Motor neuron (in vitro differentiated cells): ENCODE measurements around the gene ADGRB2. TPM values are rescaled to one million over a fixed set of nuclear protein-coding genes. Genes with fewer than 3 reads are reported as not detected.

Experiments
- ATAC-seq, 8 experiments: fragments of 200-7000 bp; cut with Tn5 transposase; replicated peaks in 6 of 8; 2 replicates each; pipeline ENCODE4 v1.8.0; 2021; ENCODE audit warnings: mild to moderate bottlenecking in 8 of 8, moderate library complexity in 8 of 8
- H3K27ac ChIP-seq, 2 donors: fragments of 250-450 bp; sonication (Bioruptor Pico); 2 replicates each; pipeline ENCODE4 v1.9.0; 2021; ENCODE audit warnings: antibody characterized with exemption in 2 of 2, mild to moderate bottlenecking in 2 of 2, moderate library complexity in 1 of 2
- H3K4me1 ChIP-seq, 2 donors: fragments of 250-450 bp; sonication (Bioruptor Pico); replicated peaks in 1 of 2; 2 replicates each; pipeline ENCODE4 v1.6.1; 2021; ENCODE audit warnings: antibody characterized with exemption in 2 of 2, mild to moderate bottlenecking in 2 of 2, moderate library complexity in 1 of 2
- H3K4me3 ChIP-seq, 5 donors: fragments of 250-450 bp; sonication (Bioruptor Pico); 2 replicates each; pipeline ENCODE4 v1.9.0; 2021; ENCODE audit warnings: antibody characterized with exemption in 5 of 5, mild to moderate bottlenecking in 5 of 5, moderate library complexity in 4 of 5
- WGBS, 10 experiments: fragments of 450-650 bp; shearing (Covaris generic); methylation state at CpG; one replicate each; pipeline ENCODE4 v1.0.0; 2022; 5-methylcytosine and 5-hydroxymethylcytosine counted together
- in situ Hi-C, 9 experiments: fragments of 400-800 bp; cut with MboI; loops; one replicate each; pipeline ENCODE4 v1.15.0; 2021; ENCODE audit warnings: low sequenced_read_pairs in 9 of 9, low pct_unique_long_range_greater_than_20kb in 2 of 9; ENCODE audit not compliant: unreplicated experiment in 9 of 9
- total RNA-seq, 8 experiments: library from RNA; unstranded; fragments of 300-600 nt; gene quantifications; 2 replicates each; pipeline versions ENCODE4 v1.2.3 to v1.2.4, GENCODE V29; 2022

Gene ADGRB2
- total RNA-seq, 8 experiments from 2014 or later: 3.7 to 60.2 (median 35.4) TPM

- Histone ChIP-seq H3K4me1 (peaks cover 14 to 16% of the 10 kb centered on the region in 2 donors), H3K27ac (no peak overlapping the region), H3K4me3 (no peak overlapping the region)
- peak in 5 of 8 experiments; percentile 53 to 66 (median 65) for ATAC-seq
- WGBS, 10 experiments: 0 to 83% (median 63%) methylated on average over 1 to 10 of the region's 12 CpGs; no CpG with 5 or more reads in 2 of the 10 experiments
- in situ Hi-C loops: no loop called here
These were observed 69.8 kb downstream of the ADGRB2 start for GRCh38 chr1:31694069-31694963.

GRCh38 chr1:31693231-31693630 lies 70.9 kb downstream of the ADGRB2 start:
- ATAC-seq: no peak
- Histone ChIP-seq H3K27ac (no peak overlapping the region), H3K4me3 (no peak overlapping the region), H3K4me1 (peaks cover 14 to 16% of the 10 kb centered on the region in 2 donors)
- 54 to 90% (median 77%) methylated on average over 3 to 5 of the region's 10 CpGs; no CpG with 5 or more reads in 6 of the 10 experiments for WGBS, 10 experiments
- in situ Hi-C loops: no loop called here

- 77 to 100% (median 82%) methylated on average over 1 to 7 of the region's 11 CpGs; no CpG with 5 or more reads in 5 of the 10 experiments for whole genome bisulfite sequencing, 10 experiments
- H3K4me1 ChIP-seq: peaks cover 14 to 16% of the 10 kb centered on the region in 2 donors
These were observed 72.2 kb downstream of the ADGRB2 start for GRCh38 chr1:31691951-31692350.

GRCh38 chr1:31691446-31691845 lies 72.7 kb downstream of the ADGRB2 start:
- no peak overlapping the region for H3K4me3 ChIP-seq
- WGBS, 10 experiments: 67 to 68% methylated on average over 1 to 3 of the region's 4 CpGs; no CpG with 5 or more reads in 8 of the 10 experiments
- H3K27ac ChIP-seq: no peak overlapping the region
- in situ Hi-C loops: no loop called here
- ATAC-seq: no peak
- peaks cover 14 to 16% of the 10 kb centered on the region in 2 donors for H3K4me1 ChIP-seq

More at GRCh38 chr1:31691951-31692350, 72.2 kb downstream of the ADGRB2 start:
- ATAC-seq: no peak
- in situ Hi-C loops: no loop called here
- Histone ChIP-seq H3K4me3 (no peak overlapping the region), H3K27ac (no peak overlapping the region)

- 43 to 96% (median 80%) methylated on average over 1 to 9 of the region's 10 CpGs; no CpG with 5 or more reads in 3 of the 10 experiments for WGBS, 10 experiments
- in situ Hi-C loops: no loop called here
These were observed 73.2 kb downstream of the ADGRB2 start for GRCh38 chr1:31690921-31691320.

GRCh38 chr1:31689854-31690253 lies 74.3 kb downstream of the ADGRB2 start:
- peak in 2 of 8 experiments; percentile 90 to 95 for ATAC-seq
- 0 to 100% (median 83%) methylated on average over 1 to 6 of the region's 6 CpGs; no CpG with 5 or more reads in 3 of the 10 experiments for WGBS, 10 experiments
- Histone ChIP-seq H3K4me1 (peaks cover 14% of the 10 kb centered on the region in 2 donors), H3K27ac (no peak overlapping the region), H3K4me3 (no peak overlapping the region)
- in situ Hi-C loops: no loop called here

More at GRCh38 chr1:31690921-31691320, 73.2 kb downstream of the ADGRB2 start:
- H3K4me1 ChIP-seq: peaks cover 14 to 16% of the 10 kb centered on the region in 2 donors
- no peak for ATAC-seq
- H3K27ac ChIP-seq: no peak overlapping the region
- no peak overlapping the region for H3K4me3 ChIP-seq

- H3K4me3 ChIP-seq: no peak overlapping the region
- WGBS, 10 experiments: 0 to 100% (median 37%) methylated on average over 1 to 2 of the region's 2 CpGs; no CpG with 5 or more reads in 5 of the 10 experiments
- ATAC-seq: peak in 4 of 8 experiments; percentile 20 to 45 (median 35)
- peaks cover 9% of the 10 kb centered on the region in 2 donors for H3K4me1 ChIP-seq
- no peak overlapping the region for H3K27ac ChIP-seq
- in situ Hi-C loops: no loop called here
These were observed 74.8 kb downstream of the ADGRB2 start for GRCh38 chr1:31689379-31689778.

GRCh38 chr1:31688233-31688918 lies 75.8 kb downstream of the ADGRB2 start:
- WGBS, 10 experiments: 58 to 93% (median 83%) methylated on average over 1 to 7 of the region's 8 CpGs; no CpG with 5 or more reads in 3 of the 10 experiments
- in situ Hi-C loops: no loop called here
- no peak for ATAC-seq
- Histone ChIP-seq H3K27ac (no peak overlapping the region), H3K4me3 (no peak overlapping the region), H3K4me1 (no peaks in the 10 kb centered on the region)

GRCh38 chr1:31687601-31688000 lies 76.5 kb downstream of the ADGRB2 start:
- WGBS, 10 experiments: 70 to 83% (median 76%) methylated on average over 1 to 3 of the region's 8 CpGs; no CpG with 5 or more reads in 5 of the 10 experiments

GRCh38 chr1:31685795-31686194 lies 78.3 kb downstream of the ADGRB2 start:
- 62 to 100% (median 81%) methylated on average over 1 to 5 of the region's 8 CpGs; no CpG with 5 or more reads in 3 of the 10 experiments for WGBS, 10 experiments
- H3K4me1 ChIP-seq: no peaks in the 10 kb centered on the region
- no peak for ATAC-seq
- no peak overlapping the region for H3K27ac ChIP-seq
- H3K4me3 ChIP-seq: no peak overlapping the region
- in situ Hi-C loops: no loop called here

More at GRCh38 chr1:31687601-31688000, 76.5 kb downstream of the ADGRB2 start:
- Histone ChIP-seq H3K4me3 (no peak overlapping the region), H3K4me1 (no peaks in the 10 kb centered on the region), H3K27ac (no peak overlapping the region)
- no peak for ATAC-seq
- in situ Hi-C loops: no loop called here

GRCh38 chr1:31683997-31684396 lies 80.1 kb downstream of the ADGRB2 start:
- no peaks in the 10 kb centered on the region for H3K4me1 ChIP-seq
- 53 to 80% (median 74%) methylated on average over 3 to 5 of the region's 11 CpGs; no CpG with 5 or more reads in 7 of the 10 experiments for WGBS, 10 experiments
- no peak overlapping the region for H3K27ac ChIP-seq
- H3K4me3 ChIP-seq: no peak overlapping the region
- peak in 2 of 8 experiments; percentile 21 to 56 for ATAC-seq
- in situ Hi-C loops: no loop called here

- no peak overlapping the region for H3K27ac ChIP-seq
- ATAC-seq: peak in 1 of 8 experiments; percentile 31
- no peak overlapping the region for H3K4me3 ChIP-seq
- 54 to 100% (median 67%) methylated on average over 2 to 8 of the region's 9 CpGs; no CpG with 5 or more reads in 4 of the 10 experiments for WGBS, 10 experiments
- no peaks in the 10 kb centered on the region for H3K4me1 ChIP-seq
- in situ Hi-C loops: no loop called here
These were observed 82.7 kb downstream of the ADGRB2 start for GRCh38 chr1:31681415-31681814.
